Esophagus squamous epithelium (tissue), 5 donors: Measurements from ENCODE around the gene NUDT1. TPM values are rescaled to one million over a fixed set of nuclear protein-coding genes. Genes with fewer than 3 reads are reported as not detected.

Source experiments
- DNase-seq: peaks from one replicate; lab custom pipeline; 2025; lab: John Stamatoyannopoulos, UW
- H3K27ac ChIP-seq, 4 donors: fragments of 200-600 bp; sonication (generic); one replicate each; pipeline ENCODE4 v1.5.1; 2016 to 2019; ENCODE audit warnings: mild to moderate bottlenecking in 1 of 4
- H3K27me3 ChIP-seq, 4 donors: fragments of 200-600 bp; sonication (generic); 1 replicate in 3 of 4; 2 replicates in 1 of 4; pipeline versions ENCODE4 v1.5.1 to v1.6.0; 2017 to 2021; ENCODE audit warnings: antibody characterized with exemption in 1 of 4
- H3K36me3 ChIP-seq, 3 donors: fragments of 200-600 bp; sonication (generic); one replicate each; pipeline ENCODE4 v1.5.1; 2016 to 2019
- H3K4me1 ChIP-seq, 3 donors: fragments of 200-600 bp; sonication (generic); one replicate each; pipeline ENCODE4 v1.5.1; 2017 to 2019
- H3K4me3 ChIP-seq, 4 donors: fragments of 200-600 bp; sonication (generic); 1 replicate in 3 of 4; 2 replicates in 1 of 4; pipeline ENCODE4 v1.5.1; 2016 to 2019; ENCODE audit warnings: mild to moderate bottlenecking in 2 of 4, moderate library complexity in 1 of 4
- H3K9me3 ChIP-seq, 3 donors: fragments of 200-600 bp; sonication (generic); one replicate each; pipeline ENCODE4 v1.5.1; 2016 to 2019
- CTCF ChIP-seq, 6 experiments: fragments of 450-650 bp in 4 of 6; fragments of 200-600 bp in 2 of 6; sonication (generic) in 2 of 6; IDR thresholded peaks; one replicate each; pipeline ENCODE4 v1.5.1; 2016 to 2019; ENCODE audit warnings: antibody characterized with exemption in 6 of 6, mild to moderate bottlenecking in 4 of 6, moderate library complexity in 4 of 6
- POLR2A ChIP-seq, 4 donors: fragments of 450-650 bp; IDR thresholded peaks; one replicate each; pipeline ENCODE4 v1.6.1; 2017; ENCODE audit warnings: antibody characterized with exemption in 4 of 4, mild to moderate bottlenecking in 4 of 4, moderate library complexity in 3 of 4
- WGBS, 2 donors: methylation state at CpG; one replicate each; pipeline ENCODE4 v1.1.5; 2018; 5-methylcytosine and 5-hydroxymethylcytosine counted together
- intact Hi-C: fragments of 100-400 bp; cut with DNase I; formaldehyde crosslinking; loops from one replicate; pipeline ENCODE4 v1.15.0; 2022
- total RNA-seq, 4 donors: library from RNA; depleted of rRNA; stranded (reverse); fragments of >200 nt; gene quantifications; one replicate each; pipeline ENCODE4 v1.1.0, GENCODE V29; 2016
- donor health status: DM: yes; HTN: yes; CAD: no.

The NUDT1 gene
- total RNA-seq, 4 donors from 2014 or later = 16.3 to 51.7 (median 28.2) TPM

DNA sequence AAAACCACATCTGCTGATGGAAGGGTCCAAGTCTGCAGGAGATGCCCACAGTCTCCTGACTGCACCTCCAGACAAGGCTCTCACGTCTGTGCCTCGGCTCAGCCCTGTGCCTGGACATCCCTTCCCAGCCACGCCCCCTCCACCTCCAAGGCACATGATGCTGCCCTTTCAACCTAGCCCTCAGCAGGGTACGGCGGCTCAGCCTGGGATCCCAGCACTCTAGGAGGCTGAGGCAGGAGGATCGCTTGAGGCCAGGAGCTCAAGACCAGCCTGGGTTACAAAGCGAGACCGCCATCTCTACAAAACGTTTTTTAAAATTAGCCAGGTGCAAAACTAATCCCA, 23.6 kb upstream of the NUDT1 start:
- TF ChIP-seq CTCF (IDR thresholded peaks at IDR 0.05) (no peak), POLR2A (IDR thresholded peaks at IDR 0.05) (no peak)
- H3K4me1 ChIP-seq = no peaks in the 10 kb centered on the region
- no peaks in the 10 kb centered on the region for H3K27me3 ChIP-seq
- H3K9me3 ChIP-seq = no peaks in the 10 kb centered on the region
- peaks cover 23 to 99% (median 25%) of the 10 kb centered on the region in 3 donors for H3K36me3 ChIP-seq
- WGBS, 2 donors = 17 to 40% methylated on average over 1 of the region's 9 CpGs
- no peak for DNase-seq
- intact Hi-C loops = loop anchor here (10.0 kb wide), 1 partner anchor 554 kb away; no protein-coding TSS in a partner anchor
- H3K27ac ChIP-seq = no peak overlapping the region
- H3K4me3 ChIP-seq = no peak overlapping the region

DNA sequence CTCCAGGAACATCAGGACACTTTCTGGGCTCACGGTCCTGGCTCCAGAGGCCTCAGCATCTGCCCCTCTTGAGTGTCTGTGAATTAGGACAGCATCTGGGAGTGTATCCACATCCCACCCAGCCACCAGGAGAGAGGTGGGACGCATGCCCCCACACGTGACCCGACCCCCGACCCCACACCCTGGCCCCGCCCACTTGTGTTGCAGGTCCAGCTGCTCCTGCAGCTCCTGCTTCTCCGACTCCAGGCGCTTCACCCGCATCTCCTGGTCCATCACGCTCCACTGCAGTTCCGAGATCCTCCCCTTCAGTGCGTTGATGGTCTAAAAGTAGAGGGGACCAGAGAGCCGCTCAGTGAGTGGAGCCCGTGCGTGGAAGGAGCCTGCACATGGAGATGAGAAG, 22.9 kb upstream of the NUDT1 start:
- H3K27me3 ChIP-seq = no peaks in the 10 kb centered on the region
- intact Hi-C loops = loop anchor here (10.0 kb wide), 1 partner anchor 554 kb away; no protein-coding TSS in a partner anchor

DNA sequence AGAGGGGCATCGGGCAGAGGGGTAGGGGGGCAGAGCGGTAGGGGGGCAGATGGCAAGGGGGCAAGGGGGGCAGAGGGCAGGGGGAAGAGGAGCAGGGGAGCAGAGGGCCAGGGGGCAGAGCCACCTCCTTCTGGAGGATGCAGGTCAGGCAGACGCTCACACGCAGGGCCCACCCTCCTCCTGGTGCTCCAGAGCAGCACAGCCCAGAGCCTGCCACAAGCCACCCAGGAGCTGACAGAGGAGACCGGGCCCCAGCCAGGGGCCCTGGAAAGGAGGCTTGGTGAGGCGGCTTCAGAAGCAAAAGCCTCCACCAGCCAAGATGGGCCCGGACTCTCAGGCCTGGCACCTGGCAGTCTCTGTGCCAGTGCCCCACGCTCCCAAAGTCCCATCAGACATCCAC, 22.4 kb upstream of the NUDT1 start:
- Histone ChIP-seq H3K9me3 (no peaks in the 10 kb centered on the region), H3K4me3 (no peak overlapping the region), H3K36me3 (peaks cover 18 to 99% (median 29%) of the 10 kb centered on the region in 3 donors), H3K27ac (no peak overlapping the region), H3K27me3 (no peaks in the 10 kb centered on the region), H3K4me1 (peaks cover 0 to 8% (median under 1%) of the 10 kb centered on the region in 3 donors)
- TF ChIP-seq CTCF (IDR thresholded peaks at IDR 0.05) (no peak), POLR2A (IDR thresholded peaks at IDR 0.05) (no peak)
- DNase-seq = no peak
- intact Hi-C loops = loop anchor here (10.0 kb wide), 1 partner anchor 555 kb away; no protein-coding TSS in a partner anchor
- 100% methylated on average over 3 to 5 of the region's 8 CpGs for WGBS, 2 donors

More for the DNA sequence above, 22.9 kb upstream of the NUDT1 start:
- Histone ChIP-seq H3K27ac (no peak overlapping the region), H3K4me1 (peaks cover 0 to 3% (median 0%) of the 10 kb centered on the region in 3 donors), H3K4me3 (no peak overlapping the region), H3K9me3 (no peaks in the 10 kb centered on the region), H3K36me3 (peaks cover 23 to 99% (median 29%) of the 10 kb centered on the region in 3 donors)
- DNase-seq = no peak
- TF ChIP-seq POLR2A (IDR thresholded peaks at IDR 0.05) (no peak), CTCF (IDR thresholded peaks at IDR 0.05) (no peak)
- 74% methylated on average over 2 to 5 of the region's 15 CpGs for WGBS, 2 donors

DNA sequence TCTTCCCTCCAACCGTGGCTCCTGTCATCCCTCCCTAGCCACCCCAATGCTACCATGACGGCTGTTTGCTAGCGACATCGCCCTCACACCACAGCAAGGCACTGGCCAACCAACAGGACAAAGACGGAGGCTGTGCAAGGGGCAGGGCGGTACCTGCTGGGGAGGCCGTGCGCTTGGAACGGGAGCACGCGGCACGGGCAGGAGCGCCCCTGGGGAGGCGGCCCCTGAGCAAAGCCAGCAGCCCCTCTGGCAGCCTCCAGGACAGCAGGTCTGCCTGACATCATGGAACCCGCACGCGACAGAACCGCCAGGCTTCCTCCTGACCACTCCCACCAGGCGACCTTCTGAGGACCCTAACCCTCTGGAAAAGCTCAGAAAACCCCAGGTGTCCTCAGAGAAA, 22.0 kb upstream of the NUDT1 start:
- TF ChIP-seq CTCF (IDR thresholded peaks at IDR 0.05) = no peak
- no peak for TF ChIP-seq POLR2A (IDR thresholded peaks at IDR 0.05)
- DNase-seq = no peak
- no peaks in the 10 kb centered on the region for H3K27me3 ChIP-seq
- H3K27ac ChIP-seq = no peak overlapping the region
- H3K4me3 ChIP-seq = no peak overlapping the region
- H3K9me3 ChIP-seq = no peaks in the 10 kb centered on the region
- peaks cover 18 to 99% (median 29%) of the 10 kb centered on the region in 3 donors for H3K36me3 ChIP-seq
- 94% methylated on average over 9 of the region's 19 CpGs; no CpG with 5 or more reads in 1 of the 2 donors for WGBS, 2 donors
- peaks cover 0 to 12% (median 5%) of the 10 kb centered on the region in 3 donors for H3K4me1 ChIP-seq
- intact Hi-C loops = no loop called here

DNA sequence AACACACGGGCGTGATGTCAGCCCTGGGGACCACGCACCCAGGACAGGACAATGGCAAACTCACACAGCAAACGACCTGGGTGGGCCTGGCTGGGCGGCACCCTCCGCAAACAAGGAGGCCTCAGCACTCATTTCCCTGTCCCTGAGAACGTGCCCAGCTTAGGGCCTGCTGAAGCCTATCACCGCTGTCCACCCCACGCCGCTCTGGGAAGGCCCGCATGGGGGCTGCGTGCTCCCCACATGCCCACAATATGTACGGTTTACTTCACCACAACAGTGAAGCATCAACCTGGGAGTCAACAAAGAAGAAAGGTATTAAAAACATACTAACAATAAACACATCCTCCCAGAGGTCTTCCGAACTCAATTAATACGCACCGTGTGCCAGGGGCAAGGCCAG, 21.5 kb upstream of the NUDT1 start:
- Histone ChIP-seq H3K9me3 (no peaks in the 10 kb centered on the region), H3K36me3 (peaks cover 16 to 99% (median 27%) of the 10 kb centered on the region in 3 donors), H3K27ac (no peak overlapping the region), H3K27me3 (no peaks in the 10 kb centered on the region), H3K4me3 (no peak overlapping the region), H3K4me1 (peaks cover 0 to 17% (median 10%) of the 10 kb centered on the region in 3 donors)
- TF ChIP-seq POLR2A (IDR thresholded peaks at IDR 0.05) (no peak), CTCF (IDR thresholded peaks at IDR 0.05) (no peak)
- intact Hi-C loops = no loop called here
- no peak for DNase-seq
- WGBS, 2 donors = 93 to 95% methylated on average over 8 to 15 of the region's 16 CpGs
